Tongue (tissue), 3 donors: ENCODE results near the gene PLD6. TPM values are rescaled to one million over a fixed set of nuclear protein-coding genes. Genes with fewer than 3 reads are reported as not detected.

Source experiments
- DNase-seq: peaks from one replicate; pipeline ENCODE4 v3.0.0-alpha.2; 2015
- small RNA-seq: library from RNA; depleted of rRNA; stranded (forward); fragments of <200 nt; gene quantifications from one replicate; pipeline ENCODE3, GENCODE V24; 2014; ENCODE audit warnings: low replicate concordance
- total RNA-seq: library from RNA; depleted of rRNA; stranded (reverse); fragments of >200 nt; gene quantifications from one replicate; pipeline ENCODE4 v1.2.3, GENCODE V29; 2014

Gene PLD6
- total RNA-seq, 1 donor from 2014 or later: 11.8 TPM

- no peak for DNase-seq
Observed at GRCh38 chr17:17153709-17154108, 52.4 kb downstream of the PLD6 start.

- DNase-seq: no peak
Observed at GRCh38 chr17:17153071-17153470, 53.1 kb downstream of the PLD6 start.

DNA sequence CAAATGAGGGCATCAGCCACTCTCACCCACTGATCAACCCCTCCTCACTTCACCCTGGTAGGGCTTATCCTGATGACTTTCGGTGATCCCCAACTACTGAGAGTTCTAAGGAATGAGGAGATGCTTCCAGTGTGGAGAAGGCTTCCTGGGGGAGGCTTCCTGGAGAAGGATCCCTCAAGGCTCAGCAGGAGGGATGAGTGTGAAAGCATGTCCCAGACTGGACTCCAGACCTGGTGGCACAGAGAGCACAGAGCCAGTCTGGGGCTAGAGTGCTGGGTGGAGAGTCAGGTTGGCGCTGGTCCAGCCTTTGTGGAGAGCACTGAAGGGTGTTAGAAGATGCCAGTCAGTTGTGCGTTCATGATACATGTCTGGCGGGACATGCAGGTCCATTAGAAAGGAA is 53.7 kb downstream of the PLD6 start:
- no peak for DNase-seq

DNA sequence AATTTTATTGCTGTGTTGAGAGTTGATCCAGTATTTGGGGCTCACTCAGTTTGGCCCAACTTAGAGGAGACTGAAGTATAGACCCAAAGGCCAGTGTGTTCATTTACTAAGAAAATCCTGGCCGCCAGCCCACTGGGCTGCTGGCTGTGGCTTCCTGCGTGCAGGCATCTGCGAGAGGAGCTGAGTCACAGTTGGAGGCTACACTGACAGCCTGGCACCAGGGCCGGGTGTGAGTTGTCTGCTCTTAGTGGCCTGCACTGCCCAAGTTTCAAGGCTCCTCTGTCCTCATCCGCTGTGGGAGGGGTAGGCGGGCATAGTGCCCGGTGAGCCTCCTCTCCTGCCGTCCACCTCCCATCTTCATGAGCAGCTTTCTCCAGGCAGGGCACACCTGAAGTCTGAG is 54.2 kb downstream of the PLD6 start:
- no peak for DNase-seq

DNA sequence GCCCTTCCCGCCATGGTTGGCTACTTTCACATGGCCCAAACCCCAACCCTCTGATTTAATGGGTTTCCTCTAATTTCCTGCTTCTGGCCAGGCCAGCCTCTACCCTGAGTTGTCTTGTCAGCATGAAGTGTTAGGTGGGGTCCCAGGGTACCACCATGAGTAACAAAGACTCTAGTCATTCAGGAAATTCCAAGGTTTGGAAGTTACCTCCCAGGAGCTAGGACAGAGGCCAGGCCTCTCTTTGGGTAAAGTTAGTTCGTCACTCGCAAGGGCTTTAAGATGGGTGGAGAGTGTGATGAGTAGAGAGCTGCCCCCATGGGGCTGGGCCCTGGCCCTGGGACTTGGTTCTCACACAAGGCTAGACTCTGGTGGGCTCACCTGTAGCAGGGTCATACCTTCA is 54.6 kb downstream of the PLD6 start:
- DNase-seq: no peak

DNA sequence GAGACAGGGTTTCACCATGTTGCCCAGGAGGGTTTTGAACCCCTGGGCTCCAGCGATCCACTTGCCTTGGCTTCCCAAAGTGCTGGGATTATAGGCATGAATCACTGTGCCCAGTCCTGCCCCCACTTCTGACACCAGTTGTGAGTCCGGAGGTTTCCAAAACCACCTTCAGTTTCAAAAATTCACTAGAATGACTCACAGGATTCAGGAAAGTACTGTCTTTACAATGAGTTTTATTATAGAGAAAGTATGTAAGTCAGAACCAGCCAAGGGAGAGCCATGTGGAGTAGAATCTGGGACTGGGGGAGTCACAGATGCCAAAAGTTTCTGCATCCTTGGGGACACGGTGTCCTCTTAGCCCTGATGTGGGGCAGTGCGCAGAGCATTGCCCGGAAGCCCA is 55.1 kb downstream of the PLD6 start:
- no peak for DNase-seq

Small RNA genes lying within 50 kb of the gene (small RNA-seq; reads per million reads assigned to genes)
- not detected for gene RNU6-767P

Other genes starting within 250 kb of the PLD6 start
- not detected for gene TNFRSF13B, start 234.2 kb downstream of the PLD6 start, total RNA-seq
- 214 TPM for gene MPRIP, start 163.9 kb downstream of the PLD6 start, total RNA-seq
- gene FLCN, start 30.8 kb upstream of the PLD6 start, total RNA-seq: 58.9 TPM
- gene COPS3, start 74.9 kb upstream of the PLD6 start, total RNA-seq: 86.8 TPM
- gene NT5M, start 97.0 kb upstream of the PLD6 start, total RNA-seq: 3.5 TPM